Measurements from ENCODE around the gene WEE1.

GRCh38 chr11:9616042-9616675 is 42.7 kb downstream of the WEE1 start:
- no peak for TF ChIP-seq CTCF (conservative IDR thresholded peaks at IDR 0.05 in 1 of 2, IDR thresholded peaks at IDR 0.05 in 1 of 2; ENCODE audit: extremely low read depth in 1 of 2, insufficient read depth in 1 of 2, low read depth in 1 of 2, low read length in 2 of 2)
- TF ChIP-seq EZH2 (IDR thresholded peaks at IDR 0.05; ENCODE audit: borderline replicate concordance, low read length): no peak
